Subcutaneous abdominal adipose tissue (tissue), 5 donors: Measurements from ENCODE around the gene TPST2.
"Not testable (repeated sequence)": the region's sequence is repeated elsewhere in the genome, so short reads cannot be mapped to it uniquely, and the experiment has no call there.

Source experiments
- H3K27ac ChIP-seq: one replicate; pipeline ENCODE4 v1.7.0; 2013; ENCODE audit warnings: low read depth, mild to moderate bottlenecking, inconsistent platforms, low read length, moderate library complexity
- H3K27me3 ChIP-seq, 5 donors: one replicate each; pipeline ENCODE4 v1.7.0; 2013; ENCODE audit warnings: low read length in 5 of 5, inconsistent platforms in 1 of 5; ENCODE audit not compliant: control insufficient read depth in 5 of 5, insufficient read depth in 4 of 5
- H3K36me3 ChIP-seq, 5 donors: one replicate each; pipeline ENCODE4 v1.7.0; 2013; ENCODE audit warnings: low read length in 5 of 5; ENCODE audit not compliant: control insufficient read depth in 5 of 5, insufficient read depth in 5 of 5
- H3K4me1 ChIP-seq, 5 donors: one replicate each; pipeline ENCODE4 v1.7.0; 2013; ENCODE audit warnings: low read length in 5 of 5, mild to moderate bottlenecking in 3 of 5, moderate library complexity in 1 of 5; ENCODE audit not compliant: control insufficient read depth in 5 of 5, insufficient read depth in 5 of 5
- H3K4me3 ChIP-seq, 5 donors: one replicate each; pipeline ENCODE4 v1.7.0; 2013; ENCODE audit warnings: low read length in 5 of 5, low read depth in 1 of 5
- H3K9ac ChIP-seq, 5 donors: one replicate each; pipeline ENCODE4 v1.7.0; 2013; ENCODE audit warnings: low read length in 5 of 5, mild to moderate bottlenecking in 4 of 5, moderate library complexity in 3 of 5
- H3K9me3 ChIP-seq, 5 donors: one replicate each; pipeline ENCODE4 v1.7.0; 2013; ENCODE audit warnings: low read length in 5 of 5; ENCODE audit not compliant: control insufficient read depth in 5 of 5
- donor health status: healthy.
- donor health status: healthy.
- donor health status: healthy.
- donor health status: healthy.
- donor health status: healthy.

Gene TPST2

DNA sequence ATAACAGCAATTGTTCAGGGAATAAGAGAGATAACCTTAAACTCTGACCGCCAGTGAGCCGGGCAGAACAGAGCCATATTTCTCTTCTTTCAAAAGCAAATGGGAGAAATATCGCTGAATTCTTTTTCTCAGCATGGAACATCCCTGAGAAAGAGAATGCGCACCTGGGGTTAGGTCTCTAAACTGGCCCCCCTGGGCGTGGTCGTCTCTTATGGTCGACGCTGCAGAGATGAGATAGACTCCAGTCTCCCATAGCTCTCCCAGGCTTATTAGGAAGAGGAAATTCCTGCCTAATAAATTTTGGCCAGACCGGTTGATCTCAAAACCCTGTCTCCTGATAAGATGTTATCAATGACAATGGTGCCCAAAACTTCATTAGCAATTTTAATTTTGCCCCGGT, 23.8 kb upstream of the TPST2 start:
- peaks cover 0 to 36% (median 7%) of the 10 kb centered on the region in 5 donors for H3K4me1 ChIP-seq

DNA sequence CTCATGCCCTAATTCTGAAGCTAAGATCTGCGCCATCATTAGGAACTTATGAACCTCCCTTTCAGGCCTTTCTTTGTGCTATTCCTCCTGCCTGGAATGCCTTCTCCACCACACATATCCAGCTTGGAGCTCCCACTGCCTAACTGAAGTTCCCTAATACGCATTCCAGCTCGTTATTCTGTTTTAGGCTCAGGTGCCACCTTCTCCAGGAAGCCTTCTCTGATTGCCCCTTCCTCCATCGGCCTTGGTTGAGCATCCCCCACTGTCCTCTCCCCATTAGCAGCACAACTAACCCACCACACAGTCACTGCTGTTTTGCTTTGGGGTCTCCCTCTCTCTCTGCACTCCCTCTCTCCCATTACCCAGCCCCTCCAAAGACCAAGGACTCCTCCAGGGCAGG, 22.7 kb upstream of the TPST2 start:
- H3K27me3 ChIP-seq: peaks cover 0 to 23% (median 9%) of the 10 kb centered on the region in 5 donors
- H3K27ac ChIP-seq: no peak overlapping the region

More for the DNA sequence above, 23.8 kb upstream of the TPST2 start:
- H3K36me3 ChIP-seq, H3K9me3 ChIP-seq, H3K4me3 ChIP-seq, H3K27ac ChIP-seq, H3K9ac ChIP-seq: not testable (repeated sequence)
- H3K27me3 ChIP-seq: peaks cover 0 to 25% (median 9%) of the 10 kb centered on the region in 5 donors

DNA sequence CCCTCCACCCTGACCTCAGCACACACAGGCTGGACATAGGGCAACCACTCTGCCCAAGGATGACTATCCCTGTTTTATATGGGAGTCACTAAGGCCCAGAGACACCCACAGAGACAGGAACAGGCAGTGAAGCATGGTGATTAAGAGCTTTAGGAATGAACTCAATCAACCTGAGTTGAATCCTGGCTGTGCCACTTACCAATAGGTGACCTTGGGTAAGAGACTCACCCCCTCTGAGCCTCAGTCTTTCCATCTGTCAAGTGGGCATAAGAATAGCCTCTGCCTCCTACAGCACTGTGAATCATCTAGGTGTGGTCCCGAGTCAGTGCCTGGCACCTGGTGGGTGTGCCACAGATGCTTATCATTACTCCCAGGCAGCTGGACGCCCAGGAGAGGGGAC, 21.1 kb upstream of the TPST2 start:
- H3K27ac ChIP-seq: no peak overlapping the region
- H3K27me3 ChIP-seq: peaks cover 0 to 19% (median 9%) of the 10 kb centered on the region in 5 donors
- no peaks in the 10 kb centered on the region for H3K9me3 ChIP-seq
- no peak overlapping the region for H3K9ac ChIP-seq
- no peak overlapping the region for H3K4me3 ChIP-seq
- no peaks in the 10 kb centered on the region for H3K36me3 ChIP-seq
- peaks cover 0 to 13% (median 0%) of the 10 kb centered on the region in 5 donors for H3K4me1 ChIP-seq

More for the DNA sequence above, 22.7 kb upstream of the TPST2 start:
- H3K4me3 ChIP-seq: no peak overlapping the region
- peaks cover 0 to 26% (median 4%) of the 10 kb centered on the region in 5 donors for H3K4me1 ChIP-seq
- H3K9ac ChIP-seq: no peak overlapping the region
- no peaks in the 10 kb centered on the region for H3K9me3 ChIP-seq
- H3K36me3 ChIP-seq: no peaks in the 10 kb centered on the region

DNA sequence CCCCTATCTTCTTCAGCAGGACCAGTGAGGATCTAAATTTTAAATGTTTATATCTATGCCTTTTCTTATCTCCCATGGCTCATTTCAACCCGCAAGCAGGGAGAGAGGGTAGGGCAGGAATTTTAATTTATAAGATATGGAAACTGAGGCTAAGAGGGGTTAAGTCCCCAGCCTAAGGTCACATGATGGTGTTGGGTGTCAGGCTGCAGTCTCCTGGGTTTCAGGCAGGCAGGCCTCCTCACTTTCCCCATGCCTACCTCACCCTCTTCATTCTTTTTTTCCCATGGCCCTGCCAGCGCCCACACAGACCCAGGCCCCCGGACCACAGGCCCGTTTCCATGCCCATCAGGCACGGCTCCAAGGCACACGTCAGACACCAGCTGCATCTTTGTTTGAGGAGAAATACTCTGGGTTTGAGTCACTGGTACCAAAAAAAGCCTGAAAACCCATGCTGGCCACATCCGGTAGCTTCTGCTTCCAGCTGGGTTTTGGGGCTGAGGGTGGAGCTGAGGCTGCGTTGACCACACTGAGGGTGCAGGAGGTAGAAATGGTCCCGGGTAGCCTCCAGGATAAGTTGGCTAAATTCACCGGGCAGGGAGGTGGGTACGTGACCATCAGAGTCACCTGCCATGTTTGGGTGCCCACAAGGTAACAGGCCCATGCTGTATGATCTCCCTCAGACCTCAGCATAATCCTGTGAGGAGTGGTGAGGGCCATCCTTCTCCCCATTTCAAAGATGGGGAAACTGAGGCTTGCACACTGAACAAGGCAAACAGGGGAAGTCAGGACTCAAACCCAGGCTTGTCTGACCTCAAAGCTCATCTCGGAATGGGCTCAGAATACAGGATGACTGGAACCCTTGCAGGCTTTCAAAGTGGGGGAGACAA, 20.4 kb upstream of the TPST2 start:
- no peak overlapping the region for H3K27ac ChIP-seq
- H3K27me3 ChIP-seq: peaks cover 0 to 15% (median 9%) of the 10 kb centered on the region in 5 donors
- peaks cover 0 to 10% (median 0%) of the 10 kb centered on the region in 5 donors for H3K4me1 ChIP-seq
- no peak overlapping the region for H3K9ac ChIP-seq
- no peaks in the 10 kb centered on the region for H3K36me3 ChIP-seq
- no peaks in the 10 kb centered on the region for H3K9me3 ChIP-seq
- no peak overlapping the region for H3K4me3 ChIP-seq

DNA sequence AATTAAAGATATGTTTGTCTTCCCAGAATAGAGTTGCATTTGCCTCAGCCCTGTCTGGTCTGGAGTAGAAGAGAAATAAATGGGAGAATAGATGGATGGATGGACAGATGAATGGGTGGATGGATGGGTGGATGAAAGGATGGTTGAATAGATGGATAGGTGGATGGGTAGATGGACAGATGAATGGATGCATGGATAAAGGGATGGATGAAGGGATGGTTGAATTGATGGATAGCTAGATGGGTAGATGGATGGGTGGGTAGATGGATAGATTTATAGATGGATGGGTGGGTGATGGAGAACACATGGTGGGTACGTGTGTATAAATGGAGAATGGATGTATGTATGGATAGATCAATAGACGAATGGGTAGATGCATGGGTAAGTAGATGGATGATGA, 19.4 kb upstream of the TPST2 start:
- Histone ChIP-seq H3K27me3 (peaks cover 0 to 11% (median 7%) of the 10 kb centered on the region in 5 donors), H3K27ac (no peak overlapping the region), H3K4me3 (no peak overlapping the region), H3K9ac (no peak overlapping the region), H3K4me1 (peaks cover 0 to 10% (median 0%) of the 10 kb centered on the region in 5 donors), H3K9me3 (no peaks in the 10 kb centered on the region), H3K36me3 (no peaks in the 10 kb centered on the region)

DNA sequence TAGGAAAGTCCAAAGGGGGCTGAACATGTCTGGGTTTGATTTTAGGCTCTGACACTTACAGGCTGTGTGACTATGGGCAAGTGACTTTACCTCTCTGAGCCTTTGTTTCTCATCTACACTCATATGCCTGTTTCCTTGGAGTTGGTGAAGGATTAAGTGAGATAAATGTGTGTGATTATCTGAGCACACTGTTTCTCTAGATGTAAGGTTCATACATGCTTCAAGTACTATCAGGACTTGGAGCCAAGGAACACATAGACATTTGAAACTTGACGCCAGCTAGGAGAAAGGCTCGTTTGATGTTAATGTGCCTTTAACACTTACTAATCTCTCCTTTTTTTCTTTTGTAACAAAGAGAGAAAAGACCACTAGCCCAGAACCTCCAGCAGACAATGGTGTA, 18.2 kb upstream of the TPST2 start:
- Histone ChIP-seq H3K27me3 (peaks cover 0 to 10% (median 6%) of the 10 kb centered on the region in 5 donors), H3K4me1 (peaks cover 0 to 10% (median 0%) of the 10 kb centered on the region in 5 donors), H3K4me3 (no peak overlapping the region)

DNA sequence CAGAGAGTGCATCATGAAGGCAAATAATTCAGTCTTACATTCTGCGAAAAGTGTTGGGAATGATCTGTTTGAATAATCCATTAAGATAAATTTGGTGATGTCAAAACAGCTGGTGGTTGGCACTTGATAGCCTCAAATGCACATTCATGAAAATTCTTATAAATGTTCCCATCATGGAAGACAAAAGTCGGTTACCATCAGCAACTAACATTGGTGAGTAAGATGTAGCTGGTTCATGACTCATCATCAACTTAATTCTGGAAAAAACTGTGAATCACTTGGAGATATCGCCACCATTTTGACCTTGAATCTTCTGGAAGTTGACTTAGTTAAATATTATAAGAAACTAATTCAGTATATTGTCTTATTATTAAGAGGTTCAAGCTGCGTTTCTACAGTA, 16.7 kb upstream of the TPST2 start:
- H3K27me3 ChIP-seq: no peaks in the 10 kb centered on the region
- no peak overlapping the region for H3K27ac ChIP-seq
- peaks cover 0 to 10% (median 0%) of the 10 kb centered on the region in 5 donors for H3K4me1 ChIP-seq
- no peaks in the 10 kb centered on the region for H3K9me3 ChIP-seq
- no peak overlapping the region for H3K4me3 ChIP-seq
- no peaks in the 10 kb centered on the region for H3K36me3 ChIP-seq
- no peak overlapping the region for H3K9ac ChIP-seq

More for the DNA sequence above, 18.2 kb upstream of the TPST2 start:
- no peaks in the 10 kb centered on the region for H3K36me3 ChIP-seq
- H3K27ac ChIP-seq: no peak overlapping the region
- H3K9me3 ChIP-seq: no peaks in the 10 kb centered on the region
- H3K9ac ChIP-seq: no peak overlapping the region

DNA sequence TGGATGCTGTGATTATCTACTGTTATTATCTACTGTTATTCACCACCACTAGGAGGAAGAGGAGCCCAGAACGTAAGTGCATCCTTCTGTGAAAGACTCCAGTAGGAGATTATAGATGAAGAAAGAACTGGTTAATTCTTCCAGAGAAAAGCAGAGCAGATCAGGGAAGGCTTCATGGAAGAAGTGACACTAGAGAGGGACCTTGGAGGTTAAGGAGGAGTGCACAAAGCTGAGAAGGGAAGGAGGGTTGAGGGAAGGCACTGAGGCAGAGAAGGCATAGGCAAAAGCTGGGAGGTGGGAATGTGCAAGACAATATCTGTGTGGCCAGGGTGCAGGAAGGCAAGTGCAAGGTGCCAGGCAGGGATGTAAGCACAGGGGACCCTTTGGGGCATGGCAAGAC, 14.4 kb upstream of the TPST2 start:
- H3K27me3 ChIP-seq: peaks cover 0 to 3% (median 0%) of the 10 kb centered on the region in 5 donors
- H3K4me3 ChIP-seq: no peak overlapping the region
- no peaks in the 10 kb centered on the region for H3K36me3 ChIP-seq
- no peak overlapping the region for H3K9ac ChIP-seq
- H3K27ac ChIP-seq: no peak overlapping the region
- H3K4me1 ChIP-seq: no peaks in the 10 kb centered on the region
- H3K9me3 ChIP-seq: no peaks in the 10 kb centered on the region

DNA sequence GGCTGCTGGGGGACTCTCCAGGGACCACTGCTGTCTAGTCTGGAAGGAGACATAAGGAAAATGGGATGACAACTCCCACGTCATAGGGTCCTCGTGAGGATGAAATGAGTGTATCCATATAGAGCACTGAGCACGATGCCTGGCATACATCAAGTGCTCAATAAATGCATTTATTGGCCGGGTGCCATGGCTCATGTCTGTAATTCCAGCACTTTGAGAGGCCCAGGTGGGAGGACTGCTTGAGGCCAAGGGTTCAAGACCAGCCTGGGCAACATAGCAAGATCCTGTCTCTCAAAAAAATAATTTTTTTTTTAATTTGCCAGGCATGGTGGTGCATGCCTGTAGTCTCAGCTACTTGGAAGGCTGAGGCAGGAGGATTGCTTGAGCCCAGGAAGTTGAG, 12.2 kb upstream of the TPST2 start:
- Histone ChIP-seq H3K4me1 (no peaks in the 10 kb centered on the region), H3K9me3 (no peaks in the 10 kb centered on the region), H3K27me3 (peaks cover 0 to 4% (median 0%) of the 10 kb centered on the region in 5 donors), H3K27ac (no peak overlapping the region), H3K4me3 (no peak overlapping the region), H3K36me3 (no peaks in the 10 kb centered on the region), H3K9ac (no peak overlapping the region)

DNA sequence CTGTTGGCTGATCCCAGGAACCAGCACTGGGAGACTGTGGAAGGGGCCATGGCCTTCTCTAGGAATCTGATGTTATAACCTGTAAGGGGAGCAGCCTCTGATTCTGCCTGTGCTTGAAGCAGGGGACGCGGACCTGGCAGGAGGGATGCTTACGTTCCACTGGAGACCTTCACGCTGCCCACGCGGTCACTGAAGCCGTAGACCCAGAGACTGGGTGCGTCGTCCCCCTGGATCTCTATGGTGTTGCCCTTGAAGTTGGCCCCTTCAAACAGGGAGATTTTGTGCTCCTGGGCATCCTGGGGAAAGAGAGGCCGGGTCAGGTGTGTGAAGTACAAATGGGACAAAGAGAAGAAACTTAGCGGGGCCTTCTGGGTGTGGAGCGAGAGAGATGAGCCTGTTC, 11.8 kb upstream of the TPST2 start:
- Histone ChIP-seq H3K36me3 (no peaks in the 10 kb centered on the region), H3K9me3 (no peaks in the 10 kb centered on the region), H3K4me3 (no peak overlapping the region), H3K27ac (no peak overlapping the region), H3K27me3 (peaks cover 0 to 4% (median 0%) of the 10 kb centered on the region in 5 donors), H3K4me1 (no peaks in the 10 kb centered on the region), H3K9ac (no peak overlapping the region)
